Trophoblast cell (in vitro differentiated cells and primary cell): ENCODE results near the gene CCNI2. TPM values are rescaled to one million over a fixed set of nuclear protein-coding genes. Genes with fewer than 3 reads are reported as not detected.

Experiments
- DNase-seq, 2 donors: peaks; one replicate each; pipeline ENCODE4 v3.0.0-alpha.2; 2016
- H2AFZ ChIP-seq: 2 replicates; pipeline ENCODE4 v1.6.1; 2013; ENCODE audit warnings: low read length, moderate library complexity, mild to moderate bottlenecking; ENCODE audit not compliant: insufficient read depth, poor library complexity
- H2AK5ac ChIP-seq: 2 replicates; pipeline ENCODE4 v1.6.1; 2013; ENCODE audit warnings: mild to moderate bottlenecking, low read length
- H2BK120ac ChIP-seq: 2 replicates; pipeline ENCODE4 v1.6.1; 2013; ENCODE audit warnings: low read length, mild to moderate bottlenecking, moderate library complexity; ENCODE audit not compliant: insufficient read depth, poor library complexity
- H2BK12ac ChIP-seq: 2 replicates; pipeline ENCODE4 v1.6.1; 2013; ENCODE audit warnings: mild to moderate bottlenecking, low read length, moderate library complexity
- H2BK5ac ChIP-seq: 2 replicates; pipeline ENCODE4 v1.6.1; 2013; ENCODE audit warnings: low read length, low read depth, moderate library complexity, mild to moderate bottlenecking; ENCODE audit not compliant: poor library complexity
- H3K14ac ChIP-seq: 2 replicates; pipeline ENCODE4 v1.6.1; 2013; ENCODE audit warnings: mild to moderate bottlenecking, low read length
- H3K18ac ChIP-seq: 2 replicates; pipeline ENCODE4 v1.6.1; 2013; ENCODE audit warnings: mild to moderate bottlenecking, low read length
- H3K23ac ChIP-seq: 2 replicates; pipeline ENCODE4 v1.6.1; 2013; ENCODE audit warnings: low read length
- H3K27ac ChIP-seq: 2 replicates; pipeline ENCODE4 v1.5.1; 2013; ENCODE audit warnings: low read depth, mild to moderate bottlenecking, inconsistent platforms, low read length, moderate library complexity
- H3K27me3 ChIP-seq: 2 replicates; pipeline ENCODE4 v1.6.1; 2013; ENCODE audit warnings: inconsistent platforms, mild to moderate bottlenecking, low read length, moderate library complexity; ENCODE audit not compliant: insufficient read depth
- H3K36me3 ChIP-seq, 2 experiments: 1 replicate in 1 of 2; 2 replicates in 1 of 2; pipeline ENCODE4 v1.6.1; 2013; ENCODE audit warnings: low read length in 2 of 2, mild to moderate bottlenecking in 2 of 2, moderate library complexity in 1 of 2; ENCODE audit not compliant: insufficient read depth in 2 of 2, control insufficient read depth in 1 of 2
- H3K4ac ChIP-seq: 2 replicates; pipeline ENCODE4 v1.6.1; 2013; ENCODE audit warnings: low read depth, mild to moderate bottlenecking, low read length, moderate library complexity
- H3K4me1 ChIP-seq, 2 experiments: 1 replicate in 1 of 2; 2 replicates in 1 of 2; pipeline ENCODE4 v1.6.1; 2013; ENCODE audit warnings: low read length in 2 of 2, mild to moderate bottlenecking in 2 of 2, moderate library complexity in 1 of 2; ENCODE audit not compliant: insufficient read depth in 2 of 2, control insufficient read depth in 1 of 2
- H3K4me2 ChIP-seq: 2 replicates; pipeline ENCODE4 v1.6.1; 2013; ENCODE audit warnings: inconsistent platforms, mild to moderate bottlenecking, low read length, moderate library complexity
- H3K4me3 ChIP-seq: 2 replicates; pipeline ENCODE4 v1.5.1; 2013; ENCODE audit warnings: mild to moderate bottlenecking, low read depth, low read length, inconsistent platforms
- H3K79me1 ChIP-seq: one replicate; pipeline ENCODE4 v1.6.1; 2013; ENCODE audit warnings: low read length
- H3K79me2 ChIP-seq: 2 replicates; pipeline ENCODE4 v1.6.1; 2013; ENCODE audit warnings: low read length, mild to moderate bottlenecking; ENCODE audit not compliant: control insufficient read depth, insufficient read depth, poor library complexity
- H3K9ac ChIP-seq: 2 replicates; pipeline ENCODE4 v1.6.1; 2013; ENCODE audit warnings: mild to moderate bottlenecking, low read length
- H3K9me3 ChIP-seq: 2 replicates; pipeline ENCODE4 v1.6.1; 2013; ENCODE audit warnings: low read depth, mild to moderate bottlenecking, control low read depth, inconsistent platforms, low read length; ENCODE audit not compliant: insufficient read depth
- H4K12ac ChIP-seq: 2 replicates; pipeline ENCODE4 v1.6.1; 2013; ENCODE audit warnings: low read depth, mild to moderate bottlenecking, low read length, moderate library complexity
- H4K8ac ChIP-seq: 2 replicates; pipeline ENCODE4 v1.6.1; 2013; ENCODE audit warnings: low read depth, mild to moderate bottlenecking, low read length, moderate library complexity
- H4K91ac ChIP-seq: one replicate; pipeline ENCODE4 v1.6.1; 2013; ENCODE audit warnings: low read depth, mild to moderate bottlenecking, low read length, moderate library complexity
- whole genome bisulfite sequencing: extraction: QIAGEN DNeasy Blood & Tissue Kit; methylation state at CpG from one replicate; pipeline ENCODE4 v1.1.7; 2013; ENCODE audit warnings: missing lambda C conversion rate; ENCODE audit not compliant: insufficient read length, insufficient coverage; ENCODE audit errors: extremely low coverage; 5-methylcytosine and 5-hydroxymethylcytosine counted together
- polyA plus RNA-seq: library from polyadenylated mRNA; stranded (reverse); fragments of 200-250 nt; gene quantifications from 2 replicates; pipeline ENCODE4 v1.2.3, GENCODE V29; 2013

CCNI2 gene
- 4.6 and 5.5 TPM in 2 replicates for polyA plus RNA-seq

- Histone ChIP-seq H3K9me3 (peaks cover 4% of the 10 kb centered on the region), H2BK120ac (peak within 1 kb of the TSS; percentile 99), H3K36me3 (peaks cover 4 to 6% of the 10 kb centered on the region in 2 experiments), H3K79me1 (peaks cover 23% of the 10 kb centered on the region), H3K79me2 (peaks cover 10% of the 10 kb centered on the region), H4K8ac (peak within 1 kb of the TSS; percentile 83), H3K27me3 (no peaks in the 10 kb centered on the region), H4K91ac (peak within 1 kb of the TSS; percentile 98), H3K18ac (peak within 1 kb of the TSS; percentile 98), H3K27ac (peak within 1 kb of the TSS; percentile 86), H2BK12ac (peak within 1 kb of the TSS; percentile 99), H3K4me2 (peak within 1 kb of the TSS; percentile 85), H4K12ac (peak within 1 kb of the TSS; percentile 99), H2AFZ (peak within 1 kb of the TSS; percentile 96), H2BK5ac (peak within 1 kb of the TSS; percentile 87), H3K4ac (peak within 1 kb of the TSS; percentile 94), H2AK5ac (peak within 1 kb of the TSS; percentile 66), H3K14ac (peak within 1 kb of the TSS; percentile 94), H3K9ac (peak within 1 kb of the TSS; percentile 50), H3K4me1 (peaks cover 15 to 17% of the 10 kb centered on the region in 2 experiments), H3K4me3 (peak within 1 kb of the TSS; percentile 69), H3K23ac (no peak within 1 kb of the TSS)
- no CpG with 5 or more reads among the region's 59 CpGs for WGBS
- DNase-seq = peak; percentile 69 to 82
Measured at GRCh38 chr5:132746954-132747615, at the start of gene CCNI2. Gene CCNI2 (plus strand): TSS chr5:132747426. CDS start chr5:132747496, 70 bp downstream.

- H2BK5ac ChIP-seq = no peak overlapping the region
- H4K91ac ChIP-seq = no peak overlapping the region
- no peak for DNase-seq
- H3K79me1 ChIP-seq = no peaks in the 10 kb centered on the region
- no peak overlapping the region for H4K12ac ChIP-seq
- H3K4me1 ChIP-seq = no peaks in the 10 kb centered on the region
- H2BK12ac ChIP-seq = no peak overlapping the region
- no peak overlapping the region for H2AK5ac ChIP-seq
- H3K36me3 ChIP-seq = peaks cover 2 to 6% of the 10 kb centered on the region in 2 experiments
- H3K23ac ChIP-seq = no peak overlapping the region
- H3K9ac ChIP-seq = no peak overlapping the region
- H3K27me3 ChIP-seq = no peaks in the 10 kb centered on the region
- no peak overlapping the region for H3K14ac ChIP-seq
- H2BK120ac ChIP-seq = no peak overlapping the region
- no peak overlapping the region for H3K4me3 ChIP-seq
- H2AFZ ChIP-seq = no peak overlapping the region
- no CpG with 5 or more reads among the region's 1 CpG for WGBS
- no peak overlapping the region for H3K27ac ChIP-seq
- no peak overlapping the region for H4K8ac ChIP-seq
- H3K18ac ChIP-seq = no peak overlapping the region
- H3K79me2 ChIP-seq = no peaks in the 10 kb centered on the region
- H3K4ac ChIP-seq = no peak overlapping the region
- no peaks in the 10 kb centered on the region for H3K9me3 ChIP-seq
- no peak overlapping the region for H3K4me2 ChIP-seq
Measured at GRCh38 chr5:132704875-132705274, 42.4 kb upstream of the CCNI2 start.

GRCh38 chr5:132708645-132709044 is 38.6 kb upstream of the CCNI2 start:
- H3K79me2 ChIP-seq = no peaks in the 10 kb centered on the region
- no peak overlapping the region for H3K4me3 ChIP-seq
- no peak overlapping the region for H3K4ac ChIP-seq
- H2BK5ac ChIP-seq = no peak overlapping the region
- H3K79me1 ChIP-seq = no peaks in the 10 kb centered on the region
- no peaks in the 10 kb centered on the region for H3K4me1 ChIP-seq
- H4K12ac ChIP-seq = no peak overlapping the region
- H4K8ac ChIP-seq = no peak overlapping the region
- no peak overlapping the region for H2BK120ac ChIP-seq
- H2BK12ac ChIP-seq = no peak overlapping the region
- no peak overlapping the region for H3K9ac ChIP-seq
- no peak overlapping the region for H3K23ac ChIP-seq
- no peak for DNase-seq
- no peak overlapping the region for H3K27ac ChIP-seq
- H2AK5ac ChIP-seq = no peak overlapping the region
- H3K9me3 ChIP-seq = no peaks in the 10 kb centered on the region
- H3K36me3 ChIP-seq = no peaks in the 10 kb centered on the region
- H3K27me3 ChIP-seq = no peaks in the 10 kb centered on the region
- H3K18ac ChIP-seq = no peak overlapping the region
- H4K91ac ChIP-seq = no peak overlapping the region
- H3K14ac ChIP-seq = no peak overlapping the region
- H2AFZ ChIP-seq = no peak overlapping the region
- no peak overlapping the region for H3K4me2 ChIP-seq

GRCh38 chr5:132714456-132715307 is 32.5 kb upstream of the CCNI2 start:
- no peak overlapping the region for H3K27ac ChIP-seq
- H2AFZ ChIP-seq = no peak overlapping the region
- no peaks in the 10 kb centered on the region for H3K9me3 ChIP-seq
- no peak overlapping the region for H3K18ac ChIP-seq
- no peak overlapping the region for H2AK5ac ChIP-seq
- no peak overlapping the region for H3K9ac ChIP-seq
- H3K4me3 ChIP-seq = no peak overlapping the region
- H3K23ac ChIP-seq = no peak overlapping the region
- H3K27me3 ChIP-seq = no peaks in the 10 kb centered on the region
- no peak overlapping the region for H3K4me2 ChIP-seq
- no peak overlapping the region for H4K12ac ChIP-seq
- H4K91ac ChIP-seq = no peak overlapping the region
- H2BK120ac ChIP-seq = no peak overlapping the region
- H3K14ac ChIP-seq = no peak overlapping the region
- WGBS = no CpG with 5 or more reads among the region's 11 CpGs
- DNase-seq = peak in 1 of 2 donors; percentile 41
- H3K4ac ChIP-seq = no peak overlapping the region
- H3K79me1 ChIP-seq = no peaks in the 10 kb centered on the region
- H3K79me2 ChIP-seq = no peaks in the 10 kb centered on the region
- H3K36me3 ChIP-seq = peaks cover 2% of the 10 kb centered on the region in 2 experiments
- no peak overlapping the region for H4K8ac ChIP-seq
- H2BK12ac ChIP-seq = no peak overlapping the region
- no peak overlapping the region for H2BK5ac ChIP-seq
- no peaks in the 10 kb centered on the region for H3K4me1 ChIP-seq
